Tongue (tissue), 2 donors: ENCODE data around the gene CDK12. TPM values are rescaled to one million over a fixed set of nuclear protein-coding genes. Genes with fewer than 3 reads are reported as not detected.

Experiments
- small RNA-seq: library from RNA; depleted of rRNA; stranded (forward); fragments of <200 nt; gene quantifications from one replicate; pipeline ENCODE3, GENCODE V24; 2014; ENCODE audit warnings: low replicate concordance
- total RNA-seq: library from RNA; depleted of rRNA; stranded (reverse); fragments of >200 nt; gene quantifications from one replicate; pipeline ENCODE4 v1.2.3, GENCODE V29; 2014

The CDK12 gene
- total RNA-seq, 1 donor from 2014 or later = 28.2 TPM

Small RNAs within 50 kb of the gene (small RNA-seq; reads per million reads assigned to genes)
- not detected for gene RNU6-233P

Other genes starting within 250 kb of the CDK12 start
- gene STAC2, start 235.5 kb upstream of the CDK12 start, total RNA-seq = 0.41 TPM
- 17.6 TPM for gene FBXL20, start 59.9 kb upstream of the CDK12 start, total RNA-seq
- gene MED1, start 10.2 kb upstream of the CDK12 start, total RNA-seq = 20.6 TPM
- not detected for gene NEUROD2, start 146.4 kb downstream of the CDK12 start, total RNA-seq
- gene PPP1R1B, start 165.5 kb downstream of the CDK12 start, total RNA-seq = 7.1 TPM
- 15.2 TPM for gene STARD3, start 175.7 kb downstream of the CDK12 start, total RNA-seq
- 608 TPM for gene TCAP, start 203.9 kb downstream of the CDK12 start, total RNA-seq
- 2.4 TPM for gene PNMT, start 207.0 kb downstream of the CDK12 start, total RNA-seq
- 11.2 TPM for gene PGAP3, start 226.6 kb downstream of the CDK12 start, total RNA-seq
- gene ERBB2, start 238.6 kb downstream of the CDK12 start, total RNA-seq = 97.8 TPM